ACHN (cell line): Measurements from ENCODE around the gene CUTA.
"Not testable (repeated sequence)": the region's sequence is repeated elsewhere in the genome, so short reads cannot be mapped to it uniquely, and the experiment has no call there.

Source experiments
- DNase-seq: peaks from one replicate; pipeline ENCODE4 v3.0.0-alpha.2; 2015
- in situ Hi-C: cut with HindIII; loops from 2 replicates; pipeline ENCODE4 v1.10.0; 2017; ENCODE audit warnings: low sequenced_read_pairs, low pct_ligation_motif_present, low pct_unique_long_range_greater_than_20kb

CUTA gene

GRCh38 chr6:33412140-33413009 lies 5.5 kb downstream of the CUTA start:
- no peak for DNase-seq
- in situ Hi-C loops = no loop called here

DNA sequence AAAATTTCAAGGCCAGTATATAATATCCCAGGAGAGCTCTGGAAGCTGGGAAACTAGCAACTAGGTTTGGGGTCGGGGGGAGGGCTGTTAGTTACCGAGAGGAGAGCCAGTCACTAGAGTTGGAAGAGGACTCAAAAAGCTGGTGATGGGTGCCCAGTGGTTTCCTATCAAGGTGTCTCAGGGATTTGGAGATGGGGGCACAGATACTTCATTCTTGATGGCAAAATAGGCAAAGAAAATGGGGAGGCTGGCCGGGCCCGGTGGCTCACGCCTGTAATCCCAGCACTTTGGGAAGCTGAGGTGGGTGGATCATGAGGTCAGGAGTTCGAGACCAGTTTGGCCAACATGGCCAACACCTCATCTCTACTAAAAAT lies 6.3 kb downstream of the CUTA start:
- in situ Hi-C loops = no loop called here
- DNase-seq = no peak

GRCh38 chr6:33410711-33411631 lies 6.9 kb downstream of the CUTA start, which contains the start of gene PHF1:
Gene PHF1, plus strand, starts transcription at chr6:33411014. Its CDS starts 1,250 bp downstream, at chr6:33412264.
- peak; percentile 59 for DNase-seq
- in situ Hi-C loops = no loop called here

DNA sequence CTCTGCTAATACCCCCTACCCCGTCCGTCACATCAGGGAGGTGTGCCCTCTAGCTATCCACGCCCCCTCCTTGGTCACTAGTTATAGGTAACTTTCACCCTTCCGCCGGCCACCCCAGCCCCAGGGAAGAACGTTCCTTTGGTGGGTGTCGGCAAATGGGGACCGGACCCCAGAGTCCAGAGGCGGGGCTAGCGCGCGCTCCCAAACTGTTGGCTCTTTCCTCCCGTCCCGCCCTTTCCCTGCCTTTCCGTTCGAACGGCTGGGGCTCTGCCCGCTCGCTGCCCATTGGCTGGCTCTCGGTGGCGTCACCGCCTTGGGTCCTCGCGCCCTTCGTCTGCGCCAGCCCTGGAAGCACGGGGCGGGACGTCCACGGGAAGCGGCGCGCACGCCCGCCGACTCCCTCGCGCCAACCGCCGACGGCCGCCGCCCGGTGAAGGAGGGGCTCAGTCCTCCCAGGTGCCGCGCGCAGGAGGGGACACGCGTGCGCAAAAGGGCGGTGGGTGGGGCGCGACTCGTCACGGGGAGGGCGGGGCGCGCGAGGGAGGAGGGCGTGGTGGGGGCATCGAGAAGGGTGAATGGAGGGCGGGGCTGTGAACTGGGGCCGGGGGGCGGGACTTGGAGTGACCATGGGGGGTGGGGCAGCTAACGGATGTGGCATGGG lies 7.7 kb downstream of the CUTA start:
- DNase-seq = peak; percentile 95
- in situ Hi-C loops = no loop called here

DNA sequence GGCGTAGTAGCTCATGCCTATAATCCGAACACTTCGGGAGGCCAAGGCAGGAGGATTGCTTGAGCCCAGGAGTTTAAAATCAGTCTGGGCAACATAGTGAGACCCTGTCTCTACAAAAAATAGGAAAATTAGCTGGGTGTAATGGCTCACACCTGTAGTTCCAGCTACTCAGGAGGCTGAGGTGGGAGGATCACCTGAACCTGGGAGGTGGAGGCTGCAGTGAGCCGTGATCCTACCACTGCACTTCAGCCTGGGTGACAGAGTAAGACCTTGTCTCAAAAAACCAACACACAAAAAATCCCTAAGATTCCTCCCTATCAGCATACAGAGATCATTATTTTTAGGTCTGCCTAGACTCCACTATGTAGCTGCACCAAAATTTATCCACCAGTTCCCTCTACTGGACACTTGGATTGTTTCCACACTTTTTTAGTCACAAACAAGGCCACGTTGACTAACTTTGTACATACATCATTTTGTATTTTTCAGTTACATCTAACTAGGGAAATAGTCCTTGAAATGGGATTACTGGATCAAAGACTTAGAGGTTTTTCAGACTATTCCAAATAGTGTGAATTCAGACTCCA lies 10.7 kb downstream of the CUTA start:
- peak; percentile 55 for DNase-seq
- in situ Hi-C loops = no loop called here

GRCh38 chr6:33406126-33406525 lies 11.8 kb downstream of the CUTA start:
- in situ Hi-C loops = no loop called here
- DNase-seq = no peak

- no peak for DNase-seq
- in situ Hi-C loops = no loop called here
Measured at GRCh38 chr6:33405386-33405940, 12.4 kb downstream of the CUTA start.

DNA sequence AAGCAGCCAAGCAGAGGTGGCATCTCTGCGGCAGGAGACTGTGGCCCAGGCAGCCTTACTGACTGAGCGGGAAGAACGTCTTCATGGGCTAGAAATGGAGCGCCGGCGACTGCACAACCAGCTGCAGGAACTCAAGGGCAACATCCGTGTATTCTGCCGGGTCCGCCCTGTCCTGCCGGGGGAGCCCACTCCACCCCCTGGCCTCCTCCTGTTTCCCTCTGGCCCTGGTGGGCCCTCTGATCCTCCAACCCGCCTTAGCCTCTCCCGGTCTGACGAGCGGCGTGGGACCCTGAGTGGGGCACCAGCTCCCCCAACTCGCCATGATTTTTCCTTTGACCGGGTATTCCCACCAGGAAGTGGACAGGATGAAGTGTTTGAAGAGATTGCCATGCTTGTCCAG lies 13.0 kb downstream of the CUTA start:
- in situ Hi-C loops = no loop called here

GRCh38 chr6:33399881-33400280 lies 18.0 kb downstream of the CUTA start:
- in situ Hi-C loops, DNase-seq: not testable (repeated sequence)

More for the DNA sequence above, 13.0 kb downstream of the CUTA start:
- DNase-seq = no peak

GRCh38 chr6:33398601-33399000 lies 19.3 kb downstream of the CUTA start:
- in situ Hi-C loops, DNase-seq: not testable (repeated sequence)

- in situ Hi-C loops = no loop called here
- DNase-seq = no peak
Measured at GRCh38 chr6:33397541-33397940, 20.4 kb downstream of the CUTA start.

- no peak for DNase-seq
- in situ Hi-C loops = no loop called here
Measured at GRCh38 chr6:33392979-33393378, 24.9 kb downstream of the CUTA start.

DNA sequence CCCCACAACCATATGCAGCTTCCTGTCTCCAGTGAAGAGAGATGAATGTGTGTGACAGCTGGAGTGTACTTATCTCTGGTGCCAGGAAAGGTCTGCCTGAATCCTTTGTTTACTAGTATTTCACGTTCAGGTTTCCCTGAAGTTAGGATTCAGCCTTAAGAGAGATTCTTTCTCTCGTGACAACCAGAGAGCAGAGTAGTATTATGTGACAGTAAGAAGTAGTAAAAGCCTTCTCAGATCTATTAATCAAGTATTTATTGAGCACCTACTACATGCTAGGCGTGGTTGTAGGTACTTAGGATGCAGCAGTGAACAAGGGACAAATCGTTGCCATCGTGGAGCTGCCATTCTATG lies 25.3 kb downstream of the CUTA start:
- in situ Hi-C loops = no loop called here
- DNase-seq = no peak

DNA sequence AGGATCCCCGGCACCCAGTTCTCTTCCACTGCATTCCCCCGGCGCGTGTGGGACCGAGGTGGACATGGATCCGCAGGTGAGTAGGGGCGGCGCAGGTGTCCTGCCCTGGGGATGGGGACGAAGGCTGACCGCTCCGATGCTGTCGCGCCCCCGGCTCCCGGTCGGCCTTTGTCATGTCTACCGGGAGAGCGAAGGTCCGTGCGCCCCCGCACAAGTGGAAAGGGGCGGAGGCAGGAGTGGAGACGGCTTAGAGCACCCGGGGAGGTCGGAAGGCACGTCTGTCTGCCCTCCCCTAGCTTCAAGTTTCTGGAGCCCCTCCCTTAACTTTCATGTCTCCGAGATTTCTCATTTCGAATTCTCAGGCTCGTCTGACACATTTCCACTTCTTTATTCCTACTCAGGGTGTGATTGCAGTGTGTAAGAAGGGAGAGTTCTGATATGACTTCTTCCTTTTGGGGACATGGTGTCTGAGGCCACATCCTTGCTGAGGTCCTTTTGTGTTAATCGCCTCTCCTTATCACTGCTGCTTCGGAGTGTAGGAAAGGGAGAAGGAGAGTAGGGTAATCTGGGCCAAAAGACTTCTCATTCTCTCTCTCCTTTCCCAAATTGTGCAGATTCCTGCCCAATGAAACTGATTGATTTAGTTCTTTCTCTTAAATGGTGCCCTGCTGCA lies 25.8 kb downstream of the CUTA start:
- peak; percentile 33 for DNase-seq
- in situ Hi-C loops = no loop called here

DNA sequence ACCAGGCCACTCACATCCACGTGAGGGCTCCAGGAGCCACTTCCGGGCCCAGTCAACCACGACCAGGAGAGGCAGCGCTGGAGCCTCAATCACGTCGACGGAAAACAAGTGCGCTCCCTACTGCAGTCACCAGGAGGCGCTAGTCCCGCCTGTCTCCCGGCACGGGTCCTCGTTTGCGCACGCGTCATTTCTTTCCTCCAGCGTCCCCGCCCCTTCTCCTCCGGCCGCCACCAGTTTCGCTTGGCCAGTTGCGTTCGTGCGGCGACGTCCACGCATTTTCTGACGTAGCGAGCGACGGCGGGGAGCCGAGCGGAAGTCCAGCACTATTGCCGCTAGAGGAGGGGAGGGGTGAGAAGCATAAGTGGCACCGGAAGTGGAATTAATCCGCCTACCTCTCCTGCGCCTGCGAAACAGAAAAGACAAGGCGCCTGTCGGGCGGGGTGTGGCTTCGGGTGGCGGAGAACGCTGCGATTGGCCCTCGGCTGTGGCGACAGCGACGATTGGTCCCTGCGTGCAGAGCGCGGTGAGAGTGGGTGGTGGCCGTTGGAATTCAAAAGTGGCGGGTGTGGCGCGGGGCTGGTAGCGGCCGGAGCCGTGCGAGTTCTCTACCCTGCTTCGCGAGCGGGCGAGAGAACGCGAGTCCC lies 26.5 kb downstream of the CUTA start, which contains the start of gene KIFC1:
Gene KIFC1, plus strand, starts transcription at position 546 of the 644 bp plus-strand sequence. CDS start 163 bp downstream, outside the sequence.
- in situ Hi-C loops = no loop called here
- DNase-seq = peak; percentile 99

GRCh38 chr6:33390767-33391277 lies 27.1 kb downstream of the CUTA start:
- in situ Hi-C loops = no loop called here
- DNase-seq = no peak

- in situ Hi-C loops = no loop called here
- DNase-seq = no peak
Measured at GRCh38 chr6:33390173-33390572, 27.7 kb downstream of the CUTA start.
